ENCODE data around the gene FBLN1. TPM values are rescaled to one million over a fixed set of nuclear protein-coding genes. Genes with fewer than 3 reads are reported as not detected.

The FBLN1 gene
- total RNA-seq, 2 donors from 2014 or later = 125 to 144 TPM

GRCh38 chr22:45571089-45571488 is 68.4 kb downstream of the FBLN1 start:
- H3K9me3 ChIP-seq = no peaks in the 10 kb centered on the region
- no peaks in the 10 kb centered on the region for H3K27me3 ChIP-seq (replicated peaks; ENCODE audit: insufficient read depth)
- H3K27ac ChIP-seq = no peak overlapping the region
- intact Hi-C loops (cut with DNase I) = no loop called here
- no peak for DNase-seq (ENCODE audit: low spot score)
- H3K36me3 ChIP-seq = no peaks in the 10 kb centered on the region
- H3K4me3 ChIP-seq = no peak overlapping the region
- H3K4me1 ChIP-seq (replicated peaks) = no peaks in the 10 kb centered on the region
- TF ChIP-seq POLR2A (IDR thresholded peaks at IDR 0.05) (no peak), POLR2AphosphoS5 (IDR thresholded peaks at IDR 0.05) (no peak)
- TF ChIP-seq, protein P1, sequence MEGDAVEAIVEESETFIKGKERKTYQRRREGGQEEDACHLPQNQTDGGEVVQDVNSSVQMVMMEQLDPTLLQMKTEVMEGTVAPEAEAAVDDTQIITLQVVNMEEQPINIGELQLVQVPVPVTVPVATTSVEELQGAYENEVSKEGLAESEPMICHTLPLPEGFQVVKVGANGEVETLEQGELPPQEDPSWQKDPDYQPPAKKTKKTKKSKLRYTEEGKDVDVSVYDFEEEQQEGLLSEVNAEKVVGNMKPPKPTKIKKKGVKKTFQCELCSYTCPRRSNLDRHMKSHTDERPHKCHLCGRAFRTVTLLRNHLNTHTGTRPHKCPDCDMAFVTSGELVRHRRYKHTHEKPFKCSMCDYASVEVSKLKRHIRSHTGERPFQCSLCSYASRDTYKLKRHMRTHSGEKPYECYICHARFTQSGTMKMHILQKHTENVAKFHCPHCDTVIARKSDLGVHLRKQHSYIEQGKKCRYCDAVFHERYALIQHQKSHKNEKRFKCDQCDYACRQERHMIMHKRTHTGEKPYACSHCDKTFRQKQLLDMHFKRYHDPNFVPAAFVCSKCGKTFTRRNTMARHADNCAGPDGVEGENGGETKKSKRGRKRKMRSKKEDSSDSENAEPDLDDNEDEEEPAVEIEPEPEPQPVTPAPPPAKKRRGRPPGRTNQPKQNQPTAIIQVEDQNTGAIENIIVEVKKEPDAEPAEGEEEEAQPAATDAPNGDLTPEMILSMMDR (IDR thresholded peaks at IDR 0.05) = no peak

GRCh38 chr22:45572444-45572843 is 69.8 kb downstream of the FBLN1 start:
- no peak overlapping the region for H3K27ac ChIP-seq
- intact Hi-C loops (cut with DNase I) = no loop called here
- peak; percentile 75 for DNase-seq (ENCODE audit: low spot score)
- H3K4me3 ChIP-seq = no peak overlapping the region
- H3K9me3 ChIP-seq = no peaks in the 10 kb centered on the region
- no peaks in the 10 kb centered on the region for H3K27me3 ChIP-seq (replicated peaks; ENCODE audit: insufficient read depth)
- TF ChIP-seq POLR2A (IDR thresholded peaks at IDR 0.05) (no peak), POLR2AphosphoS5 (IDR thresholded peaks at IDR 0.05) (peak; percentile 93)
- TF ChIP-seq, protein P1 (IDR thresholded peaks at IDR 0.05) = peak in 1 of 4 experiments; percentile 3
- no peaks in the 10 kb centered on the region for H3K36me3 ChIP-seq
- no peaks in the 10 kb centered on the region for H3K4me1 ChIP-seq (replicated peaks)
- WGBS = 64% methylated on average over 3 of the region's 3 CpGs

GRCh38 chr22:45574069-45574703 is 71.5 kb downstream of the FBLN1 start:
- Histone ChIP-seq H3K27me3 (replicated peaks; ENCODE audit: insufficient read depth) (no peaks in the 10 kb centered on the region), H3K27ac (no peak overlapping the region), H3K36me3 (no peaks in the 10 kb centered on the region), H3K4me1 (replicated peaks) (no peaks in the 10 kb centered on the region), H3K9me3 (no peaks in the 10 kb centered on the region), H3K4me3 (no peak overlapping the region)
- TF ChIP-seq POLR2A (IDR thresholded peaks at IDR 0.05) (no peak), POLR2AphosphoS5 (IDR thresholded peaks at IDR 0.05) (no peak)
- DNase-seq (ENCODE audit: low spot score) = no peak
- 86% methylated on average over 23 of the region's 23 CpGs for WGBS
- intact Hi-C loops (cut with DNase I) = no loop called here

- H3K36me3 ChIP-seq = no peaks in the 10 kb centered on the region
- intact Hi-C loops (cut with DNase I) = loop anchor here (5.0 kb wide), 2 partner anchors 72 to 292 kb away; no protein-coding TSS in a partner anchor
- no peaks in the 10 kb centered on the region for H3K9me3 ChIP-seq
- no peak for DNase-seq (ENCODE audit: low spot score)
- TF ChIP-seq POLR2A (IDR thresholded peaks at IDR 0.05) = no peak
- no peak for TF ChIP-seq POLR2AphosphoS5 (IDR thresholded peaks at IDR 0.05)
- TF ChIP-seq, protein P1 (IDR thresholded peaks at IDR 0.05) = no peak
- no peaks in the 10 kb centered on the region for H3K4me1 ChIP-seq (replicated peaks)
- 76% methylated on average over 7 of the region's 7 CpGs for WGBS
- no peak overlapping the region for H3K4me3 ChIP-seq
- H3K27ac ChIP-seq = no peak overlapping the region
- H3K27me3 ChIP-seq (replicated peaks; ENCODE audit: insufficient read depth) = no peaks in the 10 kb centered on the region
Measured at GRCh38 chr22:45575173-45575572, 72.5 kb downstream of the FBLN1 start.

DNA sequence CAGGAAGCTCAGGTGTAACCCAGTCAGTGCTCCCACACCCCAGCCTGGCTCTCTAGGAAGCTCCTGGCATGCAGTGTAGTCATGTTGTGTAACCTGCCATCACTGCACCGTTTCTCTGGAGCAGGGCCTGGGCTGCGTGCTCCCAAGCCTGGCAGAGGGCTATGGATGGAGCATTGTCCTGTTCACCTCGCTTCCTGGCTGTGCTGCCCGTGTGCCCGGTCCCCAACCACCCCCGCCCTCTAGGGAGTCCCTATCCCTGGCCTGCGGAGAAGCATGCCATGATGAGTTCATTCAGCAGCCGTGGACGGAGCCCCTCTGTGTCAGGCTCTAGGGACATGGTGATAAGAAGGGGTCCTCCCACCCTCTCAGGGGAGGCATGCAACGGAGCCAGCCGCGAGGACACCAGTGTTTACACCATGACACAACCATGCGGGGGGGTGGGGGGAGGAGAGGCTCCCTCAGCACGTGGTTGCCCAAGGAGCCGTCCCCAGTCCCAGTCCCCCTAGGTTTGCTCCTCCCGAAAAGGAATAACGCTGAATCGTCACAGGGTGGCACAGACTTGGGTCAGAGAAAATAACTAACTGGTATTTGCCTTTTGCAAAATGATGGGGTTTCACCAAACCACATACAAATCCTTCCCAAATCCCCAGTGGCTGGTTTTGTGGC is 73.1 kb downstream of the FBLN1 start:
- no peak for DNase-seq (ENCODE audit: low spot score)
- intact Hi-C loops (cut with DNase I) = loop anchor here (5.0 kb wide), 2 partner anchors 72 to 292 kb away; no protein-coding TSS in a partner anchor
- WGBS = 75% methylated on average over 18 of the region's 18 CpGs

More for the DNA sequence above, 73.1 kb downstream of the FBLN1 start:
- H3K9me3 ChIP-seq = no peaks in the 10 kb centered on the region
- H3K4me3 ChIP-seq = no peak overlapping the region
- no peak for TF ChIP-seq POLR2AphosphoS5 (IDR thresholded peaks at IDR 0.05)
- TF ChIP-seq POLR2A (IDR thresholded peaks at IDR 0.05) = no peak
- TF ChIP-seq, protein P1 (IDR thresholded peaks at IDR 0.05) = no peak
- H3K27ac ChIP-seq = no peak overlapping the region
- H3K36me3 ChIP-seq = no peaks in the 10 kb centered on the region
- no peaks in the 10 kb centered on the region for H3K27me3 ChIP-seq (replicated peaks; ENCODE audit: insufficient read depth)
- no peaks in the 10 kb centered on the region for H3K4me1 ChIP-seq (replicated peaks)
